ENCODE data around the gene HAPLN2.

The HAPLN2 gene

GRCh38 chr1:156639601-156640101 is 20.4 kb downstream of the HAPLN2 start:
- Histone ChIP-seq H3K27me3 (ENCODE audit: control insufficient read depth, insufficient read depth, low read length) (peaks cover 6% of the 10 kb centered on the region), H3K36me3 (ENCODE audit: control insufficient read depth, insufficient read depth, low read length) (no peaks in the 10 kb centered on the region), H2AFZ (peak overlapping the region; percentile 57), H3K9ac (no peak overlapping the region), H3K9me3 (ENCODE audit: control insufficient read depth, low read length) (no peaks in the 10 kb centered on the region), H3K79me2 (no peaks in the 10 kb centered on the region), H3K4me3 (ENCODE audit: low read depth, low read length) (no peak overlapping the region), H3K4me2 (ENCODE audit: low read length) (no peak overlapping the region), H3K27ac (peak overlapping the region; percentile 68), H3K4me1 (peaks cover 6% of the 10 kb centered on the region)
- no peak for TF ChIP-seq CTCF (IDR thresholded peaks at IDR 0.05)

- peaks cover 6% of the 10 kb centered on the region for H3K4me1 ChIP-seq
- H3K27ac ChIP-seq = no peak overlapping the region
- H2AFZ ChIP-seq = no peak overlapping the region
- peaks cover 6% of the 10 kb centered on the region for H3K27me3 ChIP-seq (ENCODE audit: control insufficient read depth, insufficient read depth, low read length)
- no peak for TF ChIP-seq CTCF (IDR thresholded peaks at IDR 0.05)
- H3K36me3 ChIP-seq (ENCODE audit: control insufficient read depth, insufficient read depth, low read length) = no peaks in the 10 kb centered on the region
- no peaks in the 10 kb centered on the region for H3K79me2 ChIP-seq
- no peak overlapping the region for H3K4me2 ChIP-seq (ENCODE audit: low read length)
- H3K9ac ChIP-seq = no peak overlapping the region
- no peaks in the 10 kb centered on the region for H3K9me3 ChIP-seq (ENCODE audit: control insufficient read depth, low read length)
- H3K4me3 ChIP-seq (ENCODE audit: low read depth, low read length) = no peak overlapping the region
These were observed 21.9 kb downstream of the HAPLN2 start for GRCh38 chr1:156640842-156641706.

- no peak within 1 kb of the TSS for H3K4me3 ChIP-seq (ENCODE audit: low read depth, low read length)
- H3K36me3 ChIP-seq (ENCODE audit: control insufficient read depth, insufficient read depth, low read length) = no peaks in the 10 kb centered on the region
- H3K79me2 ChIP-seq = no peaks in the 10 kb centered on the region
- H3K27me3 ChIP-seq (ENCODE audit: control insufficient read depth, insufficient read depth, low read length) = peaks cover 6% of the 10 kb centered on the region
- H3K4me2 ChIP-seq (ENCODE audit: low read length) = peak within 1 kb of the TSS; percentile 21
- H3K9me3 ChIP-seq (ENCODE audit: control insufficient read depth, low read length) = no peaks in the 10 kb centered on the region
- no peak within 1 kb of the TSS for H3K27ac ChIP-seq
- TF ChIP-seq CTCF (IDR thresholded peaks at IDR 0.05) = no peak
- no peak within 1 kb of the TSS for H3K9ac ChIP-seq
- H2AFZ ChIP-seq = peak within 1 kb of the TSS; percentile 60
- peaks cover 6% of the 10 kb centered on the region for H3K4me1 ChIP-seq
These were observed 22.6 kb downstream of the HAPLN2 start, which contains the start of gene BCAN for GRCh38 chr1:156641761-156642264. Gene BCAN, plus strand, starts transcription at chr1:156642117. Its CDS starts 3,938 bp downstream, at chr1:156646055.

GRCh38 chr1:156642265-156643048 is 23.2 kb downstream of the HAPLN2 start:
- Histone ChIP-seq H3K27me3 (ENCODE audit: control insufficient read depth, insufficient read depth, low read length) (peaks cover 6% of the 10 kb centered on the region), H3K36me3 (ENCODE audit: control insufficient read depth, insufficient read depth, low read length) (no peaks in the 10 kb centered on the region), H3K4me3 (ENCODE audit: low read depth, low read length) (no peak overlapping the region), H3K9ac (no peak overlapping the region), H3K27ac (no peak overlapping the region), H2AFZ (peak overlapping the region; percentile 38), H3K4me1 (peaks cover 6% of the 10 kb centered on the region), H3K9me3 (ENCODE audit: control insufficient read depth, low read length) (no peaks in the 10 kb centered on the region), H3K79me2 (no peaks in the 10 kb centered on the region), H3K4me2 (ENCODE audit: low read length) (peak overlapping the region; percentile 21)
- TF ChIP-seq CTCF (IDR thresholded peaks at IDR 0.05) = no peak

All from parathyroid adenoma (tissue), 2 donors.